Upper lobe of right lung (tissue), 1 donor: ENCODE data around the gene NDST3. TPM values are rescaled to one million over a fixed set of nuclear protein-coding genes. Genes with fewer than 3 reads are reported as not detected.
A peak's percentile ranks its signal among the peaks of the same experiment; 100 is the strongest.

Experiments used
- ATAC-seq: fragments of 200-7000 bp; cut with Tn5 transposase; one replicate; pipeline ENCODE4 v1.9.1; 2020; ENCODE audit warnings: mild to moderate bottlenecking, moderate library complexity
- DNase-seq: peaks from one replicate; pipeline ENCODE4 v3.0.0-alpha.2; 2020
- H3K27ac ChIP-seq: fragments of 200-600 bp; one replicate; pipeline ENCODE4 v1.8.0; 2022
- H3K27me3 ChIP-seq: fragments of 200-600 bp; one replicate; pipeline ENCODE4 v1.8.0; 2022; ENCODE audit warnings: mild to moderate bottlenecking
- H3K36me3 ChIP-seq: fragments of 200-600 bp; one replicate; pipeline ENCODE4 v1.8.0; 2022
- H3K4me1 ChIP-seq: fragments of 200-600 bp; one replicate; pipeline ENCODE4 v1.8.0; 2022
- H3K4me3 ChIP-seq: fragments of 200-600 bp; one replicate; pipeline ENCODE4 v1.8.0; 2022; ENCODE audit warnings: mild to moderate bottlenecking
- H3K9me3 ChIP-seq: fragments of 200-600 bp; one replicate; pipeline ENCODE4 v1.8.0; 2022
- CTCF ChIP-seq: fragments of 200-600 bp; IDR thresholded peaks from one replicate; pipeline ENCODE4 v1.8.0; 2022; ENCODE audit warnings: antibody characterized with exemption
- intact Hi-C: fragments of 100-400 bp; cut with DNase I; formaldehyde crosslinking; loops from one replicate; pipeline ENCODE4 v1.11.0; 2022
- total RNA-seq: library from RNA; stranded (reverse); fragmentation: NEBNext Ultra II Directional; extraction: Animal tissue kit (Norgen Biotek cat#: 25700); gene quantifications from one replicate; pipeline ENCODE4 v1.2.1, GENCODE V29; 2021
- donor health status: DM: no; HTN: yes; CAD: no; lungs with severe emphysema.

The NDST3 gene
- total RNA-seq, 1 donor from 2014 or later, result not detected

GRCh38 chr4:118278473-118279274, 244.4 kb downstream of the NDST3 start:
- peak; percentile 99 for ATAC-seq
- peaks cover 31% of the 10 kb centered on the region for H3K4me1 ChIP-seq
- H3K27ac ChIP-seq, result peak overlapping the region; percentile 97
- no peaks in the 10 kb centered on the region for H3K9me3 ChIP-seq
- DNase-seq, result peak; percentile 99
- peaks cover 10% of the 10 kb centered on the region for H3K36me3 ChIP-seq
- no peaks in the 10 kb centered on the region for H3K27me3 ChIP-seq
- peak overlapping the region; percentile 76 for H3K4me3 ChIP-seq
- intact Hi-C loops, result no loop called here
- no peak for TF ChIP-seq CTCF

- DNase-seq (no peak), ATAC-seq (no peak)
- no peaks in the 10 kb centered on the region for H3K9me3 ChIP-seq
- H3K36me3 ChIP-seq, result peaks cover 10% of the 10 kb centered on the region
- no peak for TF ChIP-seq CTCF
- no peaks in the 10 kb centered on the region for H3K27me3 ChIP-seq
- peak overlapping the region; percentile 76 for H3K4me3 ChIP-seq
- peaks cover 31% of the 10 kb centered on the region for H3K4me1 ChIP-seq
- intact Hi-C loops, result no loop called here
- H3K27ac ChIP-seq, result peak overlapping the region; percentile 97
Observed at GRCh38 chr4:118279328-118279727, 245.0 kb downstream of the NDST3 start.

- H3K27me3 ChIP-seq, result no peaks in the 10 kb centered on the region
- H3K36me3 ChIP-seq, result peaks cover 10% of the 10 kb centered on the region
- peak overlapping the region; percentile 97 for H3K27ac ChIP-seq
- peak overlapping the region; percentile 76 for H3K4me3 ChIP-seq
- TF ChIP-seq CTCF, result no peak
- intact Hi-C loops, result no loop called here
- H3K9me3 ChIP-seq, result no peaks in the 10 kb centered on the region
- no peak for DNase-seq
- no peak for ATAC-seq
- peaks cover 31% of the 10 kb centered on the region for H3K4me1 ChIP-seq
Observed at GRCh38 chr4:118279920-118280432, 245.7 kb downstream of the NDST3 start.

GRCh38 chr4:118280501-118281218, 246.4 kb downstream of the NDST3 start:
- intact Hi-C loops, result no loop called here
- H3K4me3 ChIP-seq, result peak overlapping the region; percentile 76
- TF ChIP-seq CTCF, result peak; percentile 60
- H3K27me3 ChIP-seq, result no peaks in the 10 kb centered on the region
- H3K9me3 ChIP-seq, result no peaks in the 10 kb centered on the region
- DNase-seq (no peak), ATAC-seq (peak; percentile 62)
- H3K27ac ChIP-seq, result no peak overlapping the region
- H3K4me1 ChIP-seq, result peaks cover 31% of the 10 kb centered on the region
- H3K36me3 ChIP-seq, result peaks cover 10% of the 10 kb centered on the region

- peaks cover 10% of the 10 kb centered on the region for H3K36me3 ChIP-seq
- H3K4me1 ChIP-seq, result peaks cover 31% of the 10 kb centered on the region
- intact Hi-C loops, result no loop called here
- DNase-seq (no peak), ATAC-seq (no peak)
- H3K4me3 ChIP-seq, result no peak overlapping the region
- H3K27ac ChIP-seq, result no peak overlapping the region
- H3K9me3 ChIP-seq, result no peaks in the 10 kb centered on the region
- no peak for TF ChIP-seq CTCF
- no peaks in the 10 kb centered on the region for H3K27me3 ChIP-seq
Observed at GRCh38 chr4:118281611-118282442, 247.5 kb downstream of the NDST3 start.
